Activated T-helper 2 cell treated with anti-CD3 and anti-CD28 coated beads, Interferon-gamma antibody, Interleukin-2, Interleukin-4, amounts not matched to agents 10 μg/mL and 5 μg/mL and 100 μg/mL, durations not matched to agents 14 hours and 24 hours and 36 hours (primary cell): ENCODE results near the gene ADAR. TPM values are rescaled to one million over a fixed set of nuclear protein-coding genes. Genes with fewer than 3 reads are reported as not detected.

Experiments
- DNase-seq: peaks from one replicate; pipeline ENCODE4 v3.0.0; 2021; ENCODE audit warnings: low spot score
- H3K27ac Mint-ChIP-seq: one replicate; pipeline ENCODE4 v1.8.0; 2021; ENCODE audit warnings: mixed read lengths
- H3K27me3 Mint-ChIP-seq: one replicate; pipeline ENCODE4 v1.8.0; 2021; ENCODE audit warnings: low read depth, mixed read lengths
- H3K36me3 Mint-ChIP-seq: one replicate; pipeline ENCODE4 v1.8.0; 2021; ENCODE audit warnings: low read depth, mixed read lengths
- H3K4me1 Mint-ChIP-seq: one replicate; pipeline ENCODE4 v1.8.0; 2021; ENCODE audit warnings: low read depth, mixed read lengths
- H3K4me3 Mint-ChIP-seq: one replicate; pipeline ENCODE4 v1.8.0; 2021; ENCODE audit warnings: low read depth, mild to moderate bottlenecking, moderate library complexity, mixed read lengths
- H3K9me3 Mint-ChIP-seq: one replicate; pipeline ENCODE4 v1.8.0; 2021; ENCODE audit warnings: mixed read lengths
- intact Hi-C: fragments of 100-400 bp; cut with micrococcal nuclease; formaldehyde crosslinking; loops from one replicate; pipeline ENCODE4 v1.15.1; 2023
- total RNA-seq: library from RNA; stranded (reverse); gene quantifications from 2 replicates; pipeline ENCODE4 v1.2.3, GENCODE V29; 2022

The ADAR gene
- total RNA-seq, 1 donor from 2014 or later: 267 TPM

DNA sequence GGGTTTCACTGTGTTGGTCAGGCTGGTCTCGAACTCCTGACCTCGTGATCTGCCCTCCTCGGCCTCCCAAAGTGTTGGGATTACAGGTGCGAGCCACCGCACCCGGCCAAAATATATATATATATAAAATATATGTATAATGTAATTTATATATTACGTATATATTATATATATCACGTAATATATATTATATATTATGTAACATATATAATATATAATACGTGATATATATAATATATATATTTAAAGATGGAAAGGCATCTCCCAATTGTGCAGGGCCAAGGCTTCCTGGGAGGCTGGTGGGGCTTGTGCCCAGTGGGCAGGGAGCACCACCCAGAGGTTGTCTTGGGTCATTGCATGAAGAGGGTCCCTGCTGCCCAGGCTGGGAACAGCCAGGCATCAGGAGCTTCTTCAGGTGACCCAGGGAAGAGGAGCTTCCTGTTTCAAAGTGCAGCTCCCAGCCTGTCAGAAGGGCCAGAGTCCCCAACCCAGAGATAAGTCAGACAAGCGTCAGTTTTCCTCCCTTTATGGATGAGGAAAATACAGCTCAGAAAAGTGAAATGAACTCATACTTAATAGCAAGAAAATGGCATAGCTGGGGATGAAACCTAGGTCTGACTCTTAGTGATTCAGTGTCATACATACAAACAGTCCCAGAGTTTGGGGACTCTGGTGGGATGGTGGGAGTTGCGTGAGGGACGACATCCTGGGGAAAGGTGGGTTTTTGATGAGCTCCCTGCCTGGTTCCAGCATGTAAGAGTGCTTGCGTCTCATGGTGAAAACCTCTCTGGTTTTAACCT, 61.5 kb downstream of the ADAR start:
- Mint-ChIP-seq H3K27ac (no peak overlapping the region), H3K36me3 (peaks cover 27% of the 10 kb centered on the region), H3K4me3 (no peak overlapping the region), H3K9me3 (no peaks in the 10 kb centered on the region), H3K4me1 (peaks cover 8% of the 10 kb centered on the region), H3K27me3 (no peaks in the 10 kb centered on the region)
- intact Hi-C loops: loop anchor here (1.0 kb wide), 1 partner anchor 67 kb away; no protein-coding TSS in a partner anchor
- DNase-seq: peak; percentile 37

DNA sequence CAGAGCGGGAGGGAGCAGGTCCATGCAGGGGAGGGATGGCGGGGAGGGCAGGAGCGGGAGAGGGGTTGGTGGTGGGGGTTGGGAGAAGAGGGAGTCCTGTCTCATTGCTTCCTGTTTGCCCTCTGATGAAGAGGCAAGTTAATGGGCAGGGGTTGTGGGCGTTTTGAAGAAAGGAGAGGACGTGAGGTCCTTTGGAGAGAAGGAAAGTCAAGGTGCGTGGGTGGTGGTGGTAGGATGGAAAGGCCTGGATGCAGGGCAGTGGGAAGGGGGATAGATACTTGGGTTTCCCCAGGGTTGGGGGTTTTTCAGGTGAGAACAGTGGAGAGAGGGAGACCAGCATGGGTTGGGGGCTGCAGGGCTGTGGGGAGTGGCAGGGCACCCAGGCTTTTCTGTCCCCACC, 66.8 kb downstream of the ADAR start:
- no peak overlapping the region for H3K27ac Mint-ChIP-seq
- peaks cover 9% of the 10 kb centered on the region for H3K27me3 Mint-ChIP-seq
- no peak overlapping the region for H3K4me3 Mint-ChIP-seq
- no peak for DNase-seq
- intact Hi-C loops: no loop called here
- no peaks in the 10 kb centered on the region for H3K36me3 Mint-ChIP-seq
- H3K9me3 Mint-ChIP-seq: no peaks in the 10 kb centered on the region
- no peaks in the 10 kb centered on the region for H3K4me1 Mint-ChIP-seq

DNA sequence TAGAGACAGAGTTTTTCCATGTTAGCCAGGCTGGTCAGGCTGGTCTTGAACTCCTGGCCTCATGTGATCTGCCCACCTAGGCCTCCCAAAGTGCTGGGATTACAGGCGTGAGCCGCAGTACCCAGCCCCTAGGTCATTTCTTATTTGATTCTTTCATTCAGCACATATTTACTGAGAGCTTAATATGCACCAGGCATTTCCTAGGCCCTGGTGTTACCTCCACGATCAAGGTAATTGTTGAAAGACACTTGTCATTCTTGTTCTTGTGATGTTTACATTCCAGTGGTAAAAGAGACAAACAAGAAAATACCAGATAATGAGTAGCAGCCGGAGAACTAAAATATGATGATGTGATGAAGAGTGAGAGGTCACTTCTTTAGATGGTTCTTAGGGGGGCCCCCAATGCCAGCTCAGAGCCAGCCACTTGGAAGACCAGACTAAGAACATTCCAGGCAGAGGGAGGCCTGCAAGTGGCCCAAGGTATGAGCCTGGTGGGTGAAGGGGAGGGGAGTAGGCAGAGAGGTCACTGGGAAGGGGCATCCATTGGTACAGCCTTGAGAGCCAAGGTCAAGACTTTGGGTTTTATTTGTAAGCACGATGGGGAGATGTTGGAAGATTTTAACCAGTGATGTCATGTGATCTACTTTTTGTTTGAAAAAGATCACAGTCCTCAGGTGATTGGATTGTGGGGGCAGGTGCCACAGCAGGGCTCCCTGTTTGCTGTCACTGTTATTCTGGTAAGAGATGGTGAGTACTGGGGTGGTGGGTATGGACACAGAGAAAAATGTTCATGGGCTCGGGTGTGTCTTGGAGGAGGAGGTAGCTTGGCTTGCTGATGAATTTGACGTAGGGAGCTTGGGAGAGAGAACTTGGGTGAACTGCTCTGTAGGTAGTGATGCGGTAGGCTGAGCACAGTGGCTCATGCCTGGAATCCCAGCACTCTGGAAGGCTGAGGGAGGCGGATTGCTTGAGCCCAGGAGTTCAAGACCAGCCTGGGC, 68.2 kb downstream of the ADAR start:
- H3K27me3 Mint-ChIP-seq: peaks cover 13% of the 10 kb centered on the region
- no peak overlapping the region for H3K27ac Mint-ChIP-seq
- no peaks in the 10 kb centered on the region for H3K4me1 Mint-ChIP-seq
- intact Hi-C loops: no loop called here
- DNase-seq: no peak
- no peak overlapping the region for H3K4me3 Mint-ChIP-seq
- H3K36me3 Mint-ChIP-seq: no peaks in the 10 kb centered on the region
- H3K9me3 Mint-ChIP-seq: no peaks in the 10 kb centered on the region

DNA sequence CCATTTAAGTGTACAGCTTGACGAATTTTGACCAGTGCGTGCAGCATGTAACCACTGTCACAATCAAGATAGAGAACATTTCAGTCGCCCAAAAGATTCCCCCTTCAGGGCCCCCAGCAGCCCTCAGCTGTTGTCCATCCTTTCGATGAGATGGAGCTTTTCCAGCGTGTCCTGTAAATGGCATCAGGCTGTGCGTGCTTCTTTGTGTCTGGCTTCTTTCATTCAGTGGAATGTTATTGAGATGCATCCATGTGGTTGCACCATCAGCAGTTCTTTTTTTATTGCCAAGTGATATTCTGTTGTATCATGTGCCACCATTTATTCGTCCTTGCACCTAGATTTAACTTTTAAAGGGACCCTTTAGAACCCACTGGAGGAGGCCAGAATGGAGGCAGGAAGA, 71.4 kb downstream of the ADAR start:
- no peaks in the 10 kb centered on the region for H3K36me3 Mint-ChIP-seq
- no peaks in the 10 kb centered on the region for H3K9me3 Mint-ChIP-seq
- H3K4me3 Mint-ChIP-seq: no peak overlapping the region
- no peaks in the 10 kb centered on the region for H3K4me1 Mint-ChIP-seq
- DNase-seq: no peak
- intact Hi-C loops: no loop called here
- peaks cover 19% of the 10 kb centered on the region for H3K27me3 Mint-ChIP-seq
- H3K27ac Mint-ChIP-seq: no peak overlapping the region

DNA sequence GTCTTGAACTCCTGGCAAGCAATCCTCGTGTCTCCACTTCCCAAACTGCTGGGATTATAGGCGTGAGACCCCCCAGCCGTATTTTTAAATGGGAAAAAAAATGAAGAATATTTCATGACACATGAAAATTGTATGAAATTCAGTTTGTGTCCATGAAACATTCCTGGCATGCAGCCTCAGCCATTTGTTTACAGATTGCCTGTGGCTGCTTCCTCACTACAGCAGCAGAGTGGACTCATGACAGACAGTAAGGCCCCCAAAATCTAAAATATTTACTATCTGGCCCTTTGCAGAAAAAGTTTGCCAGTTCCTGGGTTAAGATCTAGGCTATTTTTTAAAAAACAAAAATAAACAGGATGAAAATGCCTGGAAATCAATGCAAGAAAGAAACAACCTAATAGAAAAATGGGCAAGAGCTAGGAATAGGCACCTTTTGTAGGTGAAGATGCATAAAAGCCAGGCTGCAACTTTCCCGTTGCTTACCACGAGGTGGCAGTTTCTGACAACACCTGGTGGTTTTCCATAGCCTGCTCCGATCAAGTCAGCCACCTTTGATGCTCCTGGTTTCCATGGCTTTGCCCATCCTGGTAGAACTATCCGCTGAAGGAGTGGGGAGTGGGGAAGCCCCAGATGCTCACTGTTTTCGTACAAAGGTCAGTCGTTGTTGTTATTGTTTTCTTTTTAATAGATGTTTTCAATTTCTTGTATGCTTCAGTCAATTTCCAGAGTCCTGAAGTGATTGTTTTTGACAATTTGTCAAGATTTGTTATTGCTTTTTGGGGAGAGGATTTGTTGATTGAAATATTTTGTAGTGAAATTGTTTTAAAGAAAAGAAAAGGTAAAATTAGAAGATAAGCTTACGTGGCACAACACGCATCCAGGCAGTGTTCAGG, 73.8 kb downstream of the ADAR start:
- H3K4me3 Mint-ChIP-seq: no peak overlapping the region
- DNase-seq: no peak
- intact Hi-C loops: no loop called here
- no peak overlapping the region for H3K27ac Mint-ChIP-seq
- peaks cover 13% of the 10 kb centered on the region for H3K27me3 Mint-ChIP-seq
- no peaks in the 10 kb centered on the region for H3K4me1 Mint-ChIP-seq
- H3K36me3 Mint-ChIP-seq: no peaks in the 10 kb centered on the region
- no peaks in the 10 kb centered on the region for H3K9me3 Mint-ChIP-seq

Other genes starting within 250 kb of the ADAR start
- gene IL6R, start 202.8 kb downstream of the ADAR start, total RNA-seq: 1.6 and 2.2 TPM in 2 replicates
- gene TDRD10, start 106.0 kb downstream of the ADAR start, total RNA-seq: not detected in 2 replicates
- gene SHE, start 105.8 kb downstream of the ADAR start, total RNA-seq: 0.05 TPM in 1 of 2 replicates, not detected in the other
- gene UBE2Q1, start 49.5 kb downstream of the ADAR start, total RNA-seq: 96.5 and 101 TPM in 2 replicates
- gene CHRNB2, start 40.4 kb downstream of the ADAR start, total RNA-seq: not detected in 2 replicates